ENCODE measurements around the gene CMTM1.

The CMTM1 gene

DNA sequence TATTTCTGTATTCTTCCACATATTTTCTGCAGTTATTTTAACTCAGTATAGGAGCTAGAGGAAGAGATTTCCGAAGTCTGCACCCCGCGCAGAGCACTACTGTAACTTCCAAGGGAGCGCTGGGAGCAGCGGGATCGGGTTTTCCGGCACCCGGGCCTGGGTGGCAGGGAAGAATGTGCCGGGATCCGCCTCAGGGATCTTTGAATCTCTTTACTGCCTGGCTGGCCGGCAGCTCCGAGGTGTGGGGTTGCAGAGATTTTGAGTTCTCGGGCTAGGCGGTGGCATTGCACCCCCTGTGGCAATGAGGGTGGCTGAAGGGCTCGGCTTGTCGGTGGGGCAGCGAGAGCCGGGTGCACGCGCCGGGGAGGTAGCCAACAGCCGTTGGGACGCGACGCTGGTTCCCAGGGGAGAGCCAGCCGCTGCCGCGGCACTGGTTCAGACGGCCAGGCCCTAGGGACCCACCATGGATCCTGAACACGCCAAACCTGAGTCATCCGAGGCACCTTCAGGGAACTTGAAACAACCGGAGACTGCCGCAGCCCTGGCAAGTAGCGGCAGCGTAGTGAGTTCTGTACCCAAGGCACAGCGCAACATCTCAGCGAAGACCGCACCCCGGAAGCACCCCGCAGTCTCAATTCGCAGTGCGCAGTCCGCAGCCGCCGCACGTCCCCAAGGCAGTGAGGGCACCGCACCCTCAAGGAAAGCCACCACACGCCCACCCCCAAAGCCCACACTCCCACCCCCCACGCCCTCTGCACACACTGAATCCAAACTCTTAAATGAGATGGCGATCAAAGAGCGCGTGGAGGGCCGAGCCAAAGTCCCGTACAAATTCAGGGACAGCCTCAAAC, at the start of gene CMTM1:
TSS of gene CMTM1 (plus strand) at position 389 of the 851 bp plus-strand sequence. CDS start at position 464, 75 bp downstream.
- no peak for DNase-seq

GRCh38 chr16:66516509-66516807, 49.8 kb upstream of the CMTM1 start:
- no peak for DNase-seq

- DNase-seq: peak; percentile 95
Observed at GRCh38 chr16:66516808-66517585, 49.2 kb upstream of the CMTM1 start.

DNA sequence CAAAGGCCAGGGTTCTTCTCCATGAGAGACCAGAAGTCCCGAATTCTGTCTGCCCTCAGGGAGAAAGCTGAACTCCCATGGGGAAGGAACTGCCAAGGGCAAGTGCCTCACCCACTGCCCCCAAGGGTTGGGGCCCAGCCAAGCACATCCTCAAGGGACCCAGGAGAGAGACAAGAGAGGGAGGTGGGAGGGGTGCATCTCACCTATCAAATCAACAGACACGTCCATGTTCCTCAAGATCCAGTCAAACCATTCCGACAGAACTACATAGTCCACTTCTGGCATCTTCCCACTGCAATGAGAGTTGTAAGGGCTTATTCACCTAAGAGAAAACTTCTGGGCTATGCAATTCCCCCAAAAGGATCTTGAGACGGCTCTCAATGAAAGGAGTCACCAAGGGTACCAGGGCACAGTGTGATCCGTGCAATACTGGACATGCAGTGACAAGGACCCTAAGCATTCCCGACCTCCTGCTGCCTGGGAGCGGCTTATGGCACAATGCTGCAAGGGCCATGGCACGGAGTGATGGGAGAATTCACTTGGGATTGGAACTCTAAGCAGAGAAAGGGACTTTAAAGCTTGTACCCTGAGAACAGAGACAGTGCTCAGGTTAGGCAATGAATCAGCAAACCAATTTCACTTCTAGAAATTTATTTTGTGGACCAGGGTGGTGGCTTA, 48.5 kb upstream of the CMTM1 start:
- DNase-seq: peak; percentile 36

DNA sequence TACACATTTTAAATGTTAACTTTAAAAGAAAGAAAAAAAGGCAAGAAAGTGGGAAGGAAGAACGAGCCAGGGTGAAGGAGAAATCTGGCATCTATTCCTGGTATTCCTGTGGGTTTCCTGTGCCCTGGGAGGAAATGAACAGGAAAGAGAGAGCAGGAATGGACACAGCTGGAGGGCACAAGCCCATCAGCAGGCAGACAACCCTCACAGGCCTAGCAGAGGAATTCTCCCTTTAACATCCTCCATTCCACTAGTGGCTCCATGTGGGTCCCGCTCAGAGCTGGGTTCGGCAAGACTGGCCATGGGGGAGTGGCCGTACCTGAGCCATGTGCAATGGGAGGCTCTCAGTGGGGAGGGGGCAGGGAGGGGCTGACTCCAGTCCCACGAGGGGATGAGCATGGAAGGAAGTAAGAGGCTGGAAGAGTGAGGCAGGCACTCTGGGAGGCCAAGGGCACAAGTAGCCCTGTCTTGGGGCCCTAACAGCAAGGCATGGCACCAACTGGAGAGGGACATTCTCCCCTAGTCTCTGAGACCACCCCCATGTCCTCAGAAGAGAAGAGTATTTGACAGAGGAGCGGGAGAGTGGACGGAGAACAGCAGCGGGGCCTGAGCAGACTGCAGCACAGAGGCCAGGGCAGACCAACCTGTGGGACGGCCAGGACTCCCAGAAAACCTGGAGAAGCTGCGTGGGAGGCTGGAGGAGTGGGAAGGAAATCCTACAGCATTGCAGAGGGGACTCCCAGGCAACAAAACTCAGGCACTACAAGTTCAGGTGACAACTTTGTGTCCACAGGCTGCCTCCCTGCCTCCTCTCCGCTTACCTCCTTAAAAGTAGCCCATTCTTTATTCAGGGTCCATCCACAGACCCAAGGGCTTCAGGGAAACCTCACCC, 46.5 kb upstream of the CMTM1 start:
- no peak for DNase-seq

DNA sequence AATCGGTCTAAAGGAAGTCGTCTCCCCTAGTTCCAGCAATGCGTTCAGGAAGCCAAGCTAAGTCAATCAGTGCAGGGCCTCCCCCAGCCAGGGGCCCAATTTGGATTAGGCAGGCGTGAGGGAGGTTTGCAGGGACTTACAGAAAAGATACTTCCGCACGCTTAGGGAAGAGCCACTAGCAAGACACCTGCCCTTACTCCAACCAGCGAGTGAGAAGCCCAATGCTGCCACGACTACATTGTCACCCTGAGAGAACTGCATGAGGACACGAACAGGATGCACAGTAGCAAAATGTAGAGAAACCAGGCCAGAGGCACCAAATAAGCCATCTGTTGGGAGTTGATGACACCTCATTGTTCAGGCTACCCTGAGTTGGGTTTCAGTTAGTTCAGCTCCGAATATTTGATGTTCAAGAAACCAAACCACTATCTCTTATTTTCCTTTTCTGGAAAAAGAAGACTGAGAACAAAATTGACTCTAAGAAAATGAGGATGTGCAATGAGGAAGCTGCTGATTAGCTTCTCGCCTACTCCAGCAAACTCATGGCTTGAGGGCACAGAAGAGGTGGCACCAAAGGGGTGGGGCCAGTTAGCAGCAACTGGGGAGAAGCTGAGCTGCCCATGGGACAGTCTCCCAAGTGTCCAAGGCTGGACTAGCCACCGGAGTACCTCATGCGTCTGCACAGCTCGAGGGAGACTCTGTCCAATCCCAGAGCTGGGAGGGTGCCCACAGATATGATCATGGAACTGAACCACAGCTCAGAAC, 45.7 kb upstream of the CMTM1 start:
- peak; percentile 37 for DNase-seq

DNA sequence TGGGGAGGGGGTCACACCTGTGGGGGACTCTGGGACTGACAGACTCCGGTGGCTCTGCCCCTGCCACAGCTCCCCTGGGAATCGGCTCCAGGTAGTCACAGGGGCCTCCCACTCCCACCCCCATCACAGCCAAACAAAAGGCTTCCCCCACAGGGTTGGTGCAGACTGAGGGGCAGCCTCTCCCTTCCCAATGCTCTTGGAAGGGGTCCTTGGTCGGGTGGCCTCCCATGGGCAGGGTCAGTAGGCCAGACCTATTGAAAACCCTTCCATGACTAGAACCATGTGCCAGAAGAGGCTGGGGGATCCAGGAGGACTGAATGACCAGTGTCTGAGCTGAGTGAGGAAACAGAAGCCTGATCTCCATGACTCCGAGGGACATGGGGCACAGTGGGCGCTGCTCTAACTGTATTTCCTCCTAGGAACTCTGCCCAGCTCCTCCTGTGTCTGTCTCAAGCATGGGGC, 45.0 kb upstream of the CMTM1 start:
- DNase-seq: no peak

- DNase-seq: peak; percentile 98
Observed at GRCh38 chr16:66521951-66522771, 44.1 kb upstream of the CMTM1 start.

DNA sequence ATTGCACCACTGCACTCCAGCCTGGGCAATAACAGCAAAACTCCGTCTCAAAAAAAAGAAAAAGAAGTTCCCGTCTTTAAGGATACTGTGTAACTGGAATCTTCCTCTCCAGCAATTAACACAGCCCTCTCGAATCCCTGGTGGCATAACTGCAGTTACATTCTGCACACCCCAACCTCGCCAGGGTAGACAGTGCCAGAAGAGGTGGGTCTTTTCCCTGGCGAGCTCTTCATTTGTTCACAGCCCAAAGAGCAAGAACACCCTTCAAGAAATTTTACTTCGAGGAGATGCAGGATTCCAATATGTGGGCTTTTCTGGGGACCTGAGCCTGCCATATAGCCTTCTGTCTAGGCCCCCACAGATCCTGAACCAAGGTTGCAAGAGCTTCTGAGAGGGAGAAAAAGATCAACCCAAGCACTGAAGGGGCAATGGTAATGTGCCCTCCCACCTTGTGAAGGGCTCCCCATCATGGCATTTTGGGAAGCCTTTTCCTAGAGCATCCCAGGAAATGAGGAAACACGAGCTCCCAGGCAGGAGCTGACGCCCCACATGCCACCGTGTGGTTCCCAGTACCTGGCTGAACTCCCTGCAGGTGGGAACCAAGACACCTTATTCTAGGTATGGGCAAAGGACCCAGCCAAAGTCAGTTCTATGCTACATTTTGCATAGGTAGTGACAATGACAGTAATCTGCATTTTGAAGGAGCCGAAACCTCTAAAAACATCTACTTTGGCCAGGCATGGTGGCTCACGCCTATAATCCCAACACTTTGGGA, 43.2 kb upstream of the CMTM1 start:
- DNase-seq: no peak

- peak; percentile 79 for DNase-seq
Observed at GRCh38 chr16:66523861-66524354, 42.3 kb upstream of the CMTM1 start.

DNA sequence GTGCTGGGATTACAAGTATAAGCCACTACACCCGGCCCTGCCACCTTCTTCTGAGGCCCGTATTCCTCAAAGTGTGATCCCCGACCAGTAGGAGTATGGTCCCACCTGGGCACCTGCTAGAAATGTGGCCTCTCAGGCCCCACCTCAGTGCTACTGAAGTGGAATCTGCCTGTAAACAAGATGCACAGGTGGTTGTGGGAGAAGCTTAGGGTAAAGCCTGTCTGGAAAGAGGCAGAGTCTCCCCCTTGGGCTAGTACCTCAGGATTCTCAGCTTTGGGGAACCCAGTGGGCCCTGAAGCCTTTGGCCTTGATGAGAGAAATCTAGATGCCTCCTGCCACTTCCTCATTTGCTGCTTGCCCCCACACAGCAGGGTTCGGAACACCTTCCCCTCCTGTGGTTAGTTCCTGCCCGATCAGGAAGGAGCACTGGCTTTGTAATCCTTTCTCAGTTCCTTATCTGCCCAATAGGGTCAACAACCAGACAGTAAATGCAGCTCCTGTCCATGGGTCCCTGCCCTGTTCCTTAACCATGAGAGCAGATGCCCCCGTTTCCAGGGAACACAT, 41.6 kb upstream of the CMTM1 start:
- peak; percentile 68 for DNase-seq

DNA sequence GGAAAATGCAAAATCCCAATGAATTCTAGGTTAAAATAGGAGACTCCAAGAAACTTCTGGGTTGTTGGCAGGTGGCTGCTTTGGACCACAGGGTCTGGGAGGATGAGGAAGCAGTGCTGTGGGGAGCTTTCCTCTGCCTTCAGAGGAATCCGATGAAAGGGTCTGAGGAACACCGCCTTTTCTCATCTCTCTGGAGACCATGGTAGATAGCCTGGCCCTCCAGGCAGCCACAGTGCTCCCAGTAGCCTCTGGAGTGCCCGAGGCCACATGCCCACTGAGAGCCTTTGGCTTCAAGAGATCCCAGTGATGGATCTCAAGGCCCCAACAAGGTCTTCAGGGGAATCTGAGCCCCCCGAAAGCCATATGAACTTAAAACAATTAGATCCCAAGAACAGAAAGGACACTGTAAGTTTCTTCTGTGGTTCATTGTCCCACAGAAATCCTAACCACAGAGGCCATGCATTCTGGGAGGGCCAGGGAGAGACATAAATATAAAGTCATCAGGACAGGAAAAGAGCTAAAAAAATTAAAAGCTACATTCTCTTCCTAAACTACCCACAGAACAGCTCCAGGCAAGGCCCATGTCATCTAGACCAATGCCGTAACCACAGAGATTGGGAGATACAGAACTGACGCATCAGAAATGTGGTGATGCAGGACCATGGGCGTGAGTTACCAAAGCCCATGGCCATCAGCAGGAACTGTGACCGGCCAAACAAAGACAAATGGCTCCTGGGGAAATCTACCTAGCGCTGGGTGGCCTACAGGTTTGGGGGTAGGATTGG, 40.7 kb upstream of the CMTM1 start:
- peak; percentile 47 for DNase-seq

DNA sequence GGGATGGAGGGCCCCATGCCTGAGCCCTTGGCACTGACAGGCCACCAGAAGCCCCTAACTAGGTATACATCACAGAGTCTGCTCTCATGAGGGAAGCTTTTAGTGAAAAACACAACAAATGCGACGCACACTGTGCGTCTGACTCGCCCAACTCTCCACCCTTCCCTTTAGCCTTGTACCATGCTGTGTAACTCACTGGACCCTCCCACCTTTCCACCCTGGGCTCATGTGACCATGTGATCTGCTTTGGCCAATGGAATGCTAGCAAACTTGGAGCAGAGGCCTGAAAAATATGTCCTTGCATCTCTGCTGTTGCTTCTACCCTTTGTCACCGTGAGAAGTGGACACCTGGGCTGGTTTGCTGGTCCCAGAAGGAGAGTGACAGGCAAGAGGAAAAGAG, 37.9 kb upstream of the CMTM1 start:
- no peak for DNase-seq

GRCh38 chr16:66529475-66529874, 36.8 kb upstream of the CMTM1 start:
- no peak for DNase-seq

DNA sequence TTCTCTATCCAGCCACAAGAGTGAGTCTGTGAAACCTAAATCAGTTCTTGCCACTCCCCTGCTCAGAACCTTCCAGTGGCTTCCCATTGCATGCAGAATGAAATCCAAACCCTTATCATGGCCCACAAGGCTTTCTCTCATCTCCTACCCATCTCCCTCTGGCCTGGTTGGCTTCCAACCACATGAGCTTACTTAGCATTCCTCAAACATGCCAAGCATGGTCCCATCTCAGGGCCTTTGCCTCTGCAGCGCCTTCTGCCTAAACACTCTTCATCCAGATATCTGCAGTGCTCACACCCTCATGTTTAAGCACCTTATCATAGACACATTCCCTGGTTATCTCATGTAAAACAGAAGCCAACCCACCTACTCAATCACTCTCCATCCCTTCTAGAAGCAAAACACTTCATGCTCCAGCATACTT, 31.9 kb upstream of the CMTM1 start:
- no peak for DNase-seq

- no peak for DNase-seq
Observed at GRCh38 chr16:66536525-66536924, 29.7 kb upstream of the CMTM1 start.

DNA sequence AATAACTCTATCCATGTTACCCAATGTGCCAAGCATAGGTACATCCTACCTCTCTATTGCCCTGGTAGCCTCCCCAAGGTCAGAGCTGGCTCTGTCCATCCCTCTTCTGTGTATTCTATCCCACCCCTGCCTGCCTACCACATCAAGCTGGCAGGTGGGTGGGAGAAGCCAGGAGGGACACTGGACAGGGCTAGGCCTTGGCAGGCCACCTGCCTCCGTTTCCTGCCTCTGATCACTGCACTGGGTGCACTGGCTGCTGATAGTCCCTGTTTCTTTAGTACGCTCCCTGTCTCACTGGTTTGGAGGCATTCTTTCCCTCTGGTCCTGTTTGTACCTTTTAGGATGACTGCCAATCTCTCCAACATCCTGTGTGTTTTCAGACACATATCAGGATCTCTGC, 29.0 kb upstream of the CMTM1 start:
- no peak for DNase-seq

- no peak for DNase-seq
Observed at GRCh38 chr16:66538910-66539309, 27.3 kb upstream of the CMTM1 start.
